Testis (tissue), 3 donors: ENCODE measurements around the gene R3HDM2. TPM values are rescaled to one million over a fixed set of nuclear protein-coding genes. Genes with fewer than 3 reads are reported as not detected.
"Not testable (repeated sequence)": the region's sequence is repeated elsewhere in the genome, so short reads cannot be mapped to it uniquely, and the experiment has no call there.

Experiments
- DNase-seq: peaks from one replicate; pipeline ENCODE4 v3.0.0-alpha.2; 2019
- H3K27ac ChIP-seq, 2 donors: fragments of 200-600 bp; sonication (generic); one replicate each; pipeline ENCODE4 v1.5.1; 2019
- H3K27me3 ChIP-seq: fragments of 200-600 bp; sonication (generic); one replicate; pipeline ENCODE4 v1.5.1; 2019
- H3K36me3 ChIP-seq: fragments of 200-600 bp; sonication (generic); one replicate; pipeline ENCODE4 v1.5.1; 2017; ENCODE audit warnings: low read depth; ENCODE audit errors: missing control alignments
- H3K4me1 ChIP-seq: fragments of 200-600 bp; sonication (generic); one replicate; pipeline ENCODE4 v1.5.1; 2019
- H3K4me3 ChIP-seq, 2 donors: fragments of 200-600 bp; sonication (generic); one replicate each; pipeline ENCODE4 v1.5.1; 2017 to 2019
- H3K9me3 ChIP-seq: fragments of 200-600 bp; sonication (generic); one replicate; pipeline ENCODE4 v1.5.1; 2017
- CTCF ChIP-seq, 3 experiments: fragments of 450-650 bp in 2 of 3; fragments of 200-600 bp in 1 of 3; sonication (generic) in 1 of 3; IDR thresholded peaks; one replicate each; pipeline ENCODE4 v1.5.1; 2016 to 2019; ENCODE audit warnings: antibody characterized with exemption in 3 of 3, mild to moderate bottlenecking in 2 of 3, moderate library complexity in 1 of 3
- POLR2A ChIP-seq: fragments of 450-650 bp; IDR thresholded peaks from one replicate; pipeline ENCODE4 v1.6.1; 2017; ENCODE audit warnings: antibody characterized with exemption, mild to moderate bottlenecking, moderate library complexity
- WGBS, 2 donors: methylation state at CpG; one replicate each; pipeline ENCODE4 v1.1.5; 2018; 5-methylcytosine and 5-hydroxymethylcytosine counted together
- intact Hi-C: fragments of 100-400 bp; cut with DNase I; formaldehyde crosslinking; loops from one replicate; pipeline ENCODE4 v1.15.1; 2023; ENCODE audit warnings: low total_unique reads
- polyA plus RNA-seq: library from polyadenylated mRNA; stranded (reverse); fragments of 350-450 nt; fragmentation: Illumina TruSeq; extraction: RNeasy Lipid Tissue Mini Kit (QIAGEN cat#74804); gene quantifications from one replicate; pipeline ENCODE4 v1.2.3, GENCODE V29; 2014; ENCODE audit warnings: low read depth, low replicate concordance; ENCODE audit not compliant: insufficient read depth
- total RNA-seq, 2 donors: library from RNA; depleted of rRNA; stranded (reverse); fragments of >200 nt; gene quantifications; one replicate each; pipeline ENCODE4 v1.2.3, GENCODE V29; 2016

Gene R3HDM2
- total and polyA plus RNA-seq, 3 donors from 2014 or later = 54.6 to 93.9 (median 92.0) TPM

- no peak for TF ChIP-seq POLR2A
- TF ChIP-seq CTCF (IDR thresholded peaks at IDR 0.05) = no peak
- no peaks in the 10 kb centered on the region for H3K27me3 ChIP-seq
- H3K36me3 ChIP-seq = no peaks in the 10 kb centered on the region
- intact Hi-C loops = no loop called here
- 18 to 20% methylated on average over 8 to 9 of the region's 9 CpGs for WGBS, 2 donors
- no peaks in the 10 kb centered on the region for H3K9me3 ChIP-seq
- peak overlapping the region; percentile 78 to 82 for H3K4me3 ChIP-seq
- peak overlapping the region; percentile 97 to 99 for H3K27ac ChIP-seq
- DNase-seq = no peak
- peaks cover 8% of the 10 kb centered on the region for H3K4me1 ChIP-seq
Observed at GRCh38 chr12:57429473-57430111, 1.3 kb downstream of the R3HDM2 start.

- 62 to 90% methylated on average over 6 of the region's 6 CpGs for WGBS, 2 donors
- Histone ChIP-seq H3K4me3 (no peak overlapping the region), H3K36me3 (no peaks in the 10 kb centered on the region), H3K4me1 (peaks cover 8% of the 10 kb centered on the region), H3K27me3 (no peaks in the 10 kb centered on the region), H3K27ac (peak overlapping the region; percentile 97 to 99), H3K9me3 (no peaks in the 10 kb centered on the region)
- TF ChIP-seq POLR2A (no peak), CTCF (IDR thresholded peaks at IDR 0.05) (no peak)
- DNase-seq = no peak
- intact Hi-C loops = no loop called here
Observed at GRCh38 chr12:57428965-57429364, 1.9 kb downstream of the R3HDM2 start.

- H3K27ac ChIP-seq, H3K4me1 ChIP-seq, H3K36me3 ChIP-seq, DNase-seq, H3K4me3 ChIP-seq, H3K27me3 ChIP-seq, H3K9me3 ChIP-seq, intact Hi-C loops: not testable (repeated sequence)
- 88 to 91% methylated on average over 10 of the region's 10 CpGs for WGBS, 2 donors
Observed at GRCh38 chr12:57426948-57427347, 3.9 kb downstream of the R3HDM2 start.

GRCh38 chr12:57420482-57420881, 10.4 kb downstream of the R3HDM2 start:
- intact Hi-C loops = no loop called here
- TF ChIP-seq CTCF (IDR thresholded peaks at IDR 0.05) (no peak), POLR2A (no peak)
- no peaks in the 10 kb centered on the region for H3K9me3 ChIP-seq

GRCh38 chr12:57419495-57419894, 11.3 kb downstream of the R3HDM2 start:
- WGBS, 2 donors = 87 to 88% methylated on average over 2 of the region's 2 CpGs
- H3K27me3 ChIP-seq = no peaks in the 10 kb centered on the region
- intact Hi-C loops = no loop called here

More at GRCh38 chr12:57420482-57420881, 10.4 kb downstream of the R3HDM2 start:
- no peaks in the 10 kb centered on the region for H3K27me3 ChIP-seq
- H3K4me3 ChIP-seq = no peak overlapping the region
- peaks cover 33% of the 10 kb centered on the region for H3K4me1 ChIP-seq
- no peak overlapping the region for H3K27ac ChIP-seq
- WGBS, 2 donors = 93 to 97% methylated on average over 5 of the region's 5 CpGs
- H3K36me3 ChIP-seq = no peaks in the 10 kb centered on the region
- DNase-seq = no peak

More at GRCh38 chr12:57419495-57419894, 11.3 kb downstream of the R3HDM2 start:
- TF ChIP-seq POLR2A (no peak), CTCF (IDR thresholded peaks at IDR 0.05) (no peak)
- DNase-seq = no peak
- no peaks in the 10 kb centered on the region for H3K36me3 ChIP-seq
- H3K4me1 ChIP-seq = peaks cover 40% of the 10 kb centered on the region
- H3K4me3 ChIP-seq = no peak overlapping the region
- peak overlapping the region; percentile 24 to 68 for H3K27ac ChIP-seq
- H3K9me3 ChIP-seq = no peaks in the 10 kb centered on the region
